Loucy (cell line): Measurements from ENCODE around the gene ZNF865.

Experiments used
- H2AFZ ChIP-seq: fragments of 200-600 bp; sonication (generic); 2 replicates; pipeline ENCODE4 v1.6.0; 2016; ENCODE audit warnings: antibody characterized with exemption, mild to moderate bottlenecking, low read length, moderate library complexity
- H3F3A ChIP-seq: fragments of 200-600 bp; 2 replicates; pipeline ENCODE4 v1.6.0; 2016; ENCODE audit warnings: antibody characterized with exemption, low read depth, mild to moderate bottlenecking
- H3K27me3 ChIP-seq: fragments of 200-600 bp; sonication (generic); 2 replicates; pipeline ENCODE4 v1.6.1; 2014; ENCODE audit warnings: low read length, mild to moderate bottlenecking; ENCODE audit not compliant: insufficient read depth, poor library complexity, severe bottlenecking
- H3K36me3 ChIP-seq: fragments of 200-600 bp; sonication (generic); 2 replicates; pipeline ENCODE4 v1.6.1; 2016; ENCODE audit warnings: low read length; ENCODE audit not compliant: insufficient read depth
- H3K4me1 ChIP-seq: fragments of 200-600 bp; sonication (generic); 2 replicates; pipeline ENCODE4 v1.5.1; 2014; ENCODE audit warnings: low read length, mild to moderate bottlenecking; ENCODE audit not compliant: insufficient read depth, poor library complexity, severe bottlenecking
- H3K4me2 ChIP-seq: fragments of 200-600 bp; sonication (generic); 2 replicates; pipeline ENCODE4 v1.6.0; 2014; ENCODE audit warnings: antibody characterized with exemption, low read length, low read depth, mild to moderate bottlenecking; ENCODE audit not compliant: poor library complexity, severe bottlenecking
- H3K4me3 ChIP-seq: fragments of 200-600 bp; sonication (generic); 2 replicates; pipeline ENCODE4 v1.5.1; 2014; ENCODE audit warnings: low read length, mild to moderate bottlenecking, mixed read lengths; ENCODE audit not compliant: poor library complexity, severe bottlenecking
- H3K79me2 ChIP-seq: fragments of 200-600 bp; sonication (generic); 2 replicates; pipeline ENCODE4 v1.6.1; 2014; ENCODE audit warnings: low read length; ENCODE audit not compliant: insufficient read depth
- H3K9ac ChIP-seq: fragments of 200-600 bp; sonication (generic); 2 replicates; pipeline ENCODE4 v1.6.0; 2014; ENCODE audit warnings: mild to moderate bottlenecking, low read depth, low read length, moderate library complexity; ENCODE audit not compliant: poor library complexity, severe bottlenecking
- H3K9me2 ChIP-seq: fragments of 200-600 bp; sonication (generic); replicated peaks from 2 replicates; pipeline ENCODE4 v1.6.1; 2016; ENCODE audit warnings: low read depth, low read length, mixed read lengths
- H3K9me3 ChIP-seq: fragments of 200-600 bp; sonication (generic); 2 replicates; pipeline ENCODE4 v1.6.1; 2014; ENCODE audit warnings: mild to moderate bottlenecking, antibody characterized with exemption, low read length, low read depth; ENCODE audit not compliant: insufficient read depth
- H4K20me1 ChIP-seq: fragments of 200-600 bp; sonication (generic); 2 replicates; pipeline ENCODE4 v1.6.0; 2014; ENCODE audit warnings: antibody characterized with exemption, low read length, mild to moderate bottlenecking; ENCODE audit not compliant: insufficient read depth, poor library complexity, severe bottlenecking
- CTCF ChIP-seq: fragments of 200-600 bp; sonication (generic); conservative IDR thresholded peaks from 2 replicates; pipeline ENCODE4 v1.5.1; 2014; ENCODE audit warnings: mild to moderate bottlenecking, antibody characterized with exemption, low read length
- EZH2phosphoT487 ChIP-seq: fragments of 200-600 bp; IDR thresholded peaks from 2 replicates; pipeline ENCODE4 v1.6.1; 2018; ENCODE audit warnings: antibody characterized with exemption, mild to moderate bottlenecking, moderate library complexity, borderline replicate concordance

ZNF865 gene

GRCh38 chr19:55626350-55626749 is 20.9 kb downstream of the ZNF865 start:
- Histone ChIP-seq H2AFZ (no peak overlapping the region), H3K9me2 (no peaks in the 10 kb centered on the region), H3K36me3 (no peaks in the 10 kb centered on the region), H4K20me1 (peaks cover 6% of the 10 kb centered on the region), H3K4me2 (peak overlapping the region; percentile 21), H3K9ac (peak overlapping the region; percentile 25), H3F3A (no peaks in the 10 kb centered on the region), H3K4me3 (no peak overlapping the region), H3K27me3 (no peaks in the 10 kb centered on the region), H3K79me2 (0 out of 2 replicates have a peak, but pooled peaks cover 7% of the 10 kb centered on the region), H3K4me1 (peaks cover 11% of the 10 kb centered on the region), H3K9me3 (no peaks in the 10 kb centered on the region)
- TF ChIP-seq EZH2phosphoT487 (no peak), CTCF (no peak)

- Histone ChIP-seq H3K27me3 (no peaks in the 10 kb centered on the region), H4K20me1 (peaks cover 8% of the 10 kb centered on the region), H2AFZ (no peak overlapping the region), H3K4me2 (no peak overlapping the region), H3F3A (no peaks in the 10 kb centered on the region), H3K9ac (no peak overlapping the region), H3K9me2 (no peaks in the 10 kb centered on the region), H3K4me3 (no peak overlapping the region), H3K9me3 (no peaks in the 10 kb centered on the region), H3K79me2 (peaks cover 25% of the 10 kb centered on the region), H3K36me3 (no peaks in the 10 kb centered on the region), H3K4me1 (peaks cover 20% of the 10 kb centered on the region)
- TF ChIP-seq EZH2phosphoT487 = no peak
- peak; percentile 75 for TF ChIP-seq CTCF
Observed at GRCh38 chr19:55632463-55632834, 27.0 kb downstream of the ZNF865 start.

GRCh38 chr19:55633861-55634260 is 28.4 kb downstream of the ZNF865 start:
- peak overlapping the region; percentile 99 for H3K4me2 ChIP-seq
- peak overlapping the region; percentile 96 for H3K9ac ChIP-seq
- no peak for TF ChIP-seq EZH2phosphoT487
- TF ChIP-seq CTCF = no peak
- peaks cover 30% of the 10 kb centered on the region for H3K79me2 ChIP-seq
- peaks cover 23% of the 10 kb centered on the region for H3K4me1 ChIP-seq
- H2AFZ ChIP-seq = no peak overlapping the region
- peak overlapping the region; percentile 96 for H3K4me3 ChIP-seq
- H3K27me3 ChIP-seq = no peaks in the 10 kb centered on the region
- H3K36me3 ChIP-seq = no peaks in the 10 kb centered on the region
- peaks cover 8% of the 10 kb centered on the region for H4K20me1 ChIP-seq
- H3K9me3 ChIP-seq = no peaks in the 10 kb centered on the region
- no peaks in the 10 kb centered on the region for H3K9me2 ChIP-seq
- H3F3A ChIP-seq = no peaks in the 10 kb centered on the region
